HEK293 (cell line): ENCODE data around the gene VPS13C.

Experiments
- CTCF ChIA-PET: fragments of 350-600 bp; formaldehyde crosslinking; extraction: SDS; loops from one replicate; lab custom pipeline; 2021; ENCODE audit warnings: antibody characterized with exemption; lab: Yijun Ruan, JAX
- POLR2A ChIA-PET: fragments of 300-600 bp; formaldehyde crosslinking; extraction: SDS; loops from one replicate; lab custom pipeline; 2020; ENCODE audit warnings: antibody characterized with exemption, inconsistent platforms; lab: Yijun Ruan, JAX
- H3K27ac ChIP-seq: fragments of 200-500 bp; sonication (Bioruptor generic); 2 replicates; pipeline ENCODE4 v1.5.1; 2014; ENCODE audit warnings: low read depth, low read length, control low read depth, inconsistent platforms; ENCODE audit errors: extremely low read depth
- H3K36me3 ChIP-seq, 2 experiments: fragments of 200-500 bp in 1 of 2; sonication (Bioruptor generic) in 1 of 2; 1 replicate in 1 of 2; 2 replicates in 1 of 2; pipeline ENCODE4 v1.5.1; 2014 to 2017; ENCODE audit warnings: inconsistent platforms in 2 of 2, low read length in 2 of 2; ENCODE audit not compliant: control insufficient read depth in 2 of 2, insufficient read depth in 1 of 2
- H3K4me1 ChIP-seq: fragments of 200-500 bp; sonication (Bioruptor generic); 2 replicates; pipeline ENCODE4 v1.5.1; 2014; ENCODE audit warnings: mild to moderate bottlenecking, low read length, inconsistent platforms; ENCODE audit not compliant: control insufficient read depth, insufficient read depth
- H3K4me3 ChIP-seq: 2 replicates; pipeline ENCODE4 v1.5.1; 2011; ENCODE audit warnings: low read depth, mild to moderate bottlenecking, control low read depth, low read length, moderate library complexity
- H3K9me3 ChIP-seq: fragments of 200-500 bp; sonication (Bioruptor generic); 2 replicates; pipeline ENCODE4 v1.5.1; 2014; ENCODE audit warnings: low read depth, low read length, inconsistent platforms; ENCODE audit not compliant: control insufficient read depth, insufficient read depth
- FEZF1 ChIP-seq: fragments of 450-650 bp; formaldehyde crosslinking; IDR thresholded peaks from 2 replicates; pipeline ENCODE4 v1.5.1; 2016; ENCODE audit warnings: missing biosample characterization, missing genetic modification characterization
- HOXC10 ChIP-seq: sonication (generic); formaldehyde crosslinking; IDR thresholded peaks from 2 replicates; pipeline ENCODE4 v1.8.1; 2023; ENCODE audit warnings: mild to moderate bottlenecking, missing genetic modification reagents
- KLF10 ChIP-seq: fragments of 450-650 bp; IDR thresholded peaks from 2 replicates; pipeline ENCODE4 v1.5.1; 2018; ENCODE audit warnings: missing biosample characterization, mild to moderate bottlenecking, missing genetic modification characterization
- KLF7 ChIP-seq: fragments of 450-650 bp; formaldehyde crosslinking; IDR thresholded peaks from 2 replicates; pipeline ENCODE4 v1.5.1; 2016; ENCODE audit warnings: missing biosample characterization, missing genetic modification characterization, borderline replicate concordance
- MYNN ChIP-seq: fragments of 450-650 bp; formaldehyde crosslinking; IDR thresholded peaks from 2 replicates; pipeline ENCODE4 v1.5.1; 2016; ENCODE audit warnings: missing biosample characterization, missing genetic modification characterization, borderline replicate concordance
- OVOL3 ChIP-seq: fragments of 450-650 bp; formaldehyde crosslinking; IDR thresholded peaks from 2 replicates; pipeline ENCODE4 v1.5.1; 2016; ENCODE audit warnings: missing biosample characterization, missing genetic modification characterization
- ZFHX2 ChIP-seq: fragments of 450-650 bp; formaldehyde crosslinking; conservative IDR thresholded peaks from 2 replicates; pipeline ENCODE4 v1.5.1; 2016; ENCODE audit warnings: missing biosample characterization, missing genetic modification characterization
- ZFP3 ChIP-seq: fragments of 450-650 bp; formaldehyde crosslinking; IDR thresholded peaks from 2 replicates; pipeline ENCODE4 v1.5.1; 2016; ENCODE audit warnings: low read depth, missing biosample characterization, missing genetic modification characterization
- ZIC2 ChIP-seq: fragments of 450-650 bp; formaldehyde crosslinking; IDR thresholded peaks from 2 replicates; pipeline ENCODE4 v1.5.1; 2016; ENCODE audit warnings: missing biosample characterization, missing genetic modification characterization
- ZNF335 ChIP-seq: fragments of 450-650 bp; formaldehyde crosslinking; conservative IDR thresholded peaks from 2 replicates; pipeline ENCODE4 v1.5.1; 2016; ENCODE audit warnings: missing biosample characterization, missing genetic modification characterization
- ZNF394 ChIP-seq: fragments of 450-650 bp; formaldehyde crosslinking; IDR thresholded peaks from 2 replicates; pipeline ENCODE4 v1.5.1; 2016; ENCODE audit warnings: missing biosample characterization, missing genetic modification characterization, mild to moderate bottlenecking, moderate library complexity, borderline replicate concordance
- ZNF707 ChIP-seq: fragments of 450-650 bp; formaldehyde crosslinking; IDR thresholded peaks from 2 replicates; pipeline ENCODE4 v1.5.1; 2016; ENCODE audit warnings: missing biosample characterization, missing genetic modification characterization
- ZNF830 ChIP-seq: fragments of 450-650 bp; IDR thresholded peaks from 2 replicates; pipeline ENCODE4 v1.5.0; 2018; ENCODE audit warnings: missing biosample characterization, missing genetic modification characterization, low read depth, mild to moderate bottlenecking, moderate library complexity
- TF ChIP-seq, protein P1 (sequence below): fragments of 450-650 bp; formaldehyde crosslinking; IDR thresholded peaks from 2 replicates; pipeline ENCODE4 v1.5.1; 2017; ENCODE audit warnings: missing biosample characterization, missing genetic modification characterization
- TF ChIP-seq, protein P2 (sequence below): fragments of 450-650 bp; formaldehyde crosslinking; IDR thresholded peaks from 2 replicates; pipeline ENCODE4 v1.5.1; 2016; ENCODE audit warnings: missing biosample characterization, missing genetic modification characterization
- TF ChIP-seq, protein P3 (sequence below): fragments of 450-650 bp; formaldehyde crosslinking; IDR thresholded peaks from 2 replicates; pipeline ENCODE4 v1.5.1; 2016; ENCODE audit warnings: missing biosample characterization, missing genetic modification characterization
- TF ChIP-seq, protein P4 (sequence below): IDR thresholded peaks from 2 replicates; pipeline ENCODE4 v1.6.1; 2011; ENCODE audit warnings: mild to moderate bottlenecking, low read depth, low read length, borderline replicate concordance
- TF ChIP-seq, protein P5 (sequence below): fragments of 450-650 bp; formaldehyde crosslinking; IDR thresholded peaks from 2 replicates; pipeline ENCODE4 v1.5.1; 2016; ENCODE audit warnings: missing biosample characterization, missing genetic modification characterization
- TF ChIP-seq, protein P6 (sequence below): fragments of 450-650 bp; IDR thresholded peaks from 2 replicates; pipeline ENCODE4 v1.5.1; 2018; ENCODE audit warnings: missing biosample characterization, mild to moderate bottlenecking, missing genetic modification characterization
- TF ChIP-seq, protein P7 (sequence below): fragments of 450-650 bp; formaldehyde crosslinking; IDR thresholded peaks from 2 replicates; pipeline ENCODE4 v1.5.1; 2016; ENCODE audit warnings: missing biosample characterization, missing genetic modification characterization

The VPS13C gene

DNA sequence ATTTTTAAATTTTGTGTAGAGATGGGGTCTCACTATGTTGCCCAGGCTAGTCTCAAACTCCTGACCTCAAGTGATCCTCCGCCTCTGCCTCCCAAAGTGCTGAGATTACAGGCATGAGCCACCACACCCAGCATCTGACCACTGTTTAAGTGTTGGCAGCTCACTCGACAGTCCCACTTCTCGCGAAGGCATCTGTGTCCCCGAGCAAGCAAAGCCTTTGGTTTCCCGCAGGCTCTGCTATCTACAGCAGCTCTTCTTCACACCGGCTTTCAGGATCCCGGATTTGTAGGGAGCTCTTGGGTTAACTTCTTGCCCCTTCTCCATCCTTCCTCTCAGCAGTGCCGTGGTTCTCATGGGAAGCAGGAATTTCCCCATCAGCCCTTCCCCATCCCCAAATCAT lies 240.9 kb downstream of the VPS13C start (continued):
- TF ChIP-seq, protein P1, sequence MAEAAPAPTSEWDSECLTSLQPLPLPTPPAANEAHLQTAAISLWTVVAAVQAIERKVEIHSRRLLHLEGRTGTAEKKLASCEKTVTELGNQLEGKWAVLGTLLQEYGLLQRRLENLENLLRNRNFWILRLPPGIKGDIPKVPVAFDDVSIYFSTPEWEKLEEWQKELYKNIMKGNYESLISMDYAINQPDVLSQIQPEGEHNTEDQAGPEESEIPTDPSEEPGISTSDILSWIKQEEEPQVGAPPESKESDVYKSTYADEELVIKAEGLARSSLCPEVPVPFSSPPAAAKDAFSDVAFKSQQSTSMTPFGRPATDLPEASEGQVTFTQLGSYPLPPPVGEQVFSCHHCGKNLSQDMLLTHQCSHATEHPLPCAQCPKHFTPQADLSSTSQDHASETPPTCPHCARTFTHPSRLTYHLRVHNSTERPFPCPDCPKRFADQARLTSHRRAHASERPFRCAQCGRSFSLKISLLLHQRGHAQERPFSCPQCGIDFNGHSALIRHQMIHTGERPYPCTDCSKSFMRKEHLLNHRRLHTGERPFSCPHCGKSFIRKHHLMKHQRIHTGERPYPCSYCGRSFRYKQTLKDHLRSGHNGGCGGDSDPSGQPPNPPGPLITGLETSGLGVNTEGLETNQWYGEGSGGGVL (tag by site-specific recombination): no peak
- TF ChIP-seq, protein P2, sequence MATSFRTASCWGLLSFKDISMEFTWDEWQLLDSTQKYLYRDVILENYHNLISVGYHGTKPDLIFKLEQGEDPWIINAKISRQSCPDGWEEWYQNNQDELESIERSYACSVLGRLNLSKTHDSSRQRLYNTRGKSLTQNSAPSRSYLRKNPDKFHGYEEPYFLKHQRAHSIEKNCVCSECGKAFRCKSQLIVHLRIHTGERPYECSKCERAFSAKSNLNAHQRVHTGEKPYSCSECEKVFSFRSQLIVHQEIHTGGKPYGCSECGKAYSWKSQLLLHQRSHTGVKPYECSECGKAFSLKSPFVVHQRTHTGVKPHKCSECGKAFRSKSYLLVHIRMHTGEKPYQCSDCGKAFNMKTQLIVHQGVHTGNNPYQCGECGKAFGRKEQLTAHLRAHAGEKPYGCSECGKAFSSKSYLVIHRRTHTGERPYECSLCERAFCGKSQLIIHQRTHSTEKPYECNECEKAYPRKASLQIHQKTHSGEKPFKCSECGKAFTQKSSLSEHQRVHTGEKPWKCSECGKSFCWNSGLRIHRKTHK: no peak
- TF ChIP-seq, protein P3, sequence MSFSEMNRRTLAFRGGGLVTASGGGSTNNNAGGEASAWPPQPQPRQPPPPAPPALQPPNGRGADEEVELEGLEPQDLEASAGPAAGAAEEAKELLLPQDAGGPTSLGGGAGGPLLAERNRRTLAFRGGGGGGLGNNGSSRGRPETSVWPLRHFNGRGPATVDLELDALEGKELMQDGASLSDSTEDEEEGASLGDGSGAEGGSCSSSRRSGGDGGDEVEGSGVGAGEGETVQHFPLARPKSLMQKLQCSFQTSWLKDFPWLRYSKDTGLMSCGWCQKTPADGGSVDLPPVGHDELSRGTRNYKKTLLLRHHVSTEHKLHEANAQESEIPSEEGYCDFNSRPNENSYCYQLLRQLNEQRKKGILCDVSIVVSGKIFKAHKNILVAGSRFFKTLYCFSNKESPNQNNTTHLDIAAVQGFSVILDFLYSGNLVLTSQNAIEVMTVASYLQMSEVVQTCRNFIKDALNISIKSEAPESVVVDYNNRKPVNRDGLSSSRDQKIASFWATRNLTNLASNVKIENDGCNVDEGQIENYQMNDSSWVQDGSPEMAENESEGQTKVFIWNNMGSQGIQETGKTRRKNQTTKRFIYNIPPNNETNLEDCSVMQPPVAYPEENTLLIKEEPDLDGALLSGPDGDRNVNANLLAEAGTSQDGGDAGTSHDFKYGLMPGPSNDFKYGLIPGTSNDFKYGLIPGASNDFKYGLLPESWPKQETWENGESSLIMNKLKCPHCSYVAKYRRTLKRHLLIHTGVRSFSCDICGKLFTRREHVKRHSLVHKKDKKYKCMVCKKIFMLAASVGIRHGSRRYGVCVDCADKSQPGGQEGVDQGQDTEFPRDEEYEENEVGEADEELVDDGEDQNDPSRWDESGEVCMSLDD (tag by site-specific recombination): no peak
- no peak for TF ChIP-seq ZNF830
- TF ChIP-seq, protein P4, sequence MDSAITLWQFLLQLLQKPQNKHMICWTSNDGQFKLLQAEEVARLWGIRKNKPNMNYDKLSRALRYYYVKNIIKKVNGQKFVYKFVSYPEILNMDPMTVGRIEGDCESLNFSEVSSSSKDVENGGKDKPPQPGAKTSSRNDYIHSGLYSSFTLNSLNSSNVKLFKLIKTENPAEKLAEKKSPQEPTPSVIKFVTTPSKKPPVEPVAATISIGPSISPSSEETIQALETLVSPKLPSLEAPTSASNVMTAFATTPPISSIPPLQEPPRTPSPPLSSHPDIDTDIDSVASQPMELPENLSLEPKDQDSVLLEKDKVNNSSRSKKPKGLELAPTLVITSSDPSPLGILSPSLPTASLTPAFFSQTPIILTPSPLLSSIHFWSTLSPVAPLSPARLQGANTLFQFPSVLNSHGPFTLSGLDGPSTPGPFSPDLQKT: no peak
- no peak for TF ChIP-seq HOXC10 (CRISPR knock-in tag)
- no peak for TF ChIP-seq ZFP3
- TF ChIP-seq ZNF707 (tag by site-specific recombination): no peak

DNA sequence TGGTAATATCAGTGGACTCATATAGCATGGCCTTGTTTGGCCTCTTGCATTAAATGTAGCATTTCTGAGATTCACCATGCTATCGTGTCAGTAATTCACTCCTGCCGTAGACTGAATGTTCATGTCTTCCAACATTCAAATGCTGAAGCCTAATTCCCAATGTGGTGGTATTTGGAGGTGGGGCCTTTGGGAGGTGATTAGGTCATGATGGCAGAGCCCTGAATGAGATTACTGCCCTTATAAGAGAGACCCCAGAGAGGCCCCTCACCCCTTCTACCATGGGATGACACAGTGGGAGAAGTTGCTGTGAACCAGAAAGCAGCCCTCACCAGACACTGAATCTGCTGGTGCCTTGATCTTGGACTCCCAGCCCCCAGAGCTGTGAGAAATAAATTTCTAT lies 241.4 kb downstream of the VPS13C start:
- TF ChIP-seq, protein P5, sequence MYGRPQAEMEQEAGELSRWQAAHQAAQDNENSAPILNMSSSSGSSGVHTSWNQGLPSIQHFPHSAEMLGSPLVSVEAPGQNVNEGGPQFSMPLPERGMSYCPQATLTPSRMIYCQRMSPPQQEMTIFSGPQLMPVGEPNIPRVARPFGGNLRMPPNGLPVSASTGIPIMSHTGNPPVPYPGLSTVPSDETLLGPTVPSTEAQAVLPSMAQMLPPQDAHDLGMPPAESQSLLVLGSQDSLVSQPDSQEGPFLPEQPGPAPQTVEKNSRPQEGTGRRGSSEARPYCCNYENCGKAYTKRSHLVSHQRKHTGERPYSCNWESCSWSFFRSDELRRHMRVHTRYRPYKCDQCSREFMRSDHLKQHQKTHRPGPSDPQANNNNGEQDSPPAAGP: no peak
- TF ChIP-seq ZIC2 (no peak), ZNF394 (tag by site-specific recombination) (no peak)
- no peak overlapping the region for H3K4me3 ChIP-seq
- no peaks in the 10 kb centered on the region for H3K4me1 ChIP-seq
- no peak overlapping the region for H3K27ac ChIP-seq
- no peaks in the 10 kb centered on the region for H3K36me3 ChIP-seq
- no peaks in the 10 kb centered on the region for H3K9me3 ChIP-seq
- ChIA-PET CTCF (no interaction called here), POLR2A (no interaction called here)

DNA sequence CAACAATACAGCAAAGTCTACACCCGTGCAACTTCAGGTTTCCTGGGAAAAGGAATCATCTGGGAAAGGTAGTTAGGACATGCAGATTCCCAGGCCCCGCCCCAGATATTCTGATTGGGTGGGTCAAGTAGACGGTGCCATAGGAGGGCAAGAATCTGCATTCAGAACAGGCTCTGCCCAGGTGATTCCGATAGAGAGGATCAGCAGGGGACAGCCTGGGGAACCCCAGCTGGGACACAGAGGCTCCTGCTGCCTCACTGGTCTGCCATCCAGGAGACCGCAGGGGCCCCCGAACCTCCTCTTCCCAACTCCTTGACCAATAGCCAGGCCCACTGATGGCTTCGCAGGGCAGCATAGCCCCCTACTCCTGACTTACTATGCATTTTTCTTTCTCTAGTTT lies 243.4 kb downstream of the VPS13C start:
- Histone ChIP-seq H3K4me1 (no peaks in the 10 kb centered on the region), H3K27ac (no peak overlapping the region), H3K4me3 (no peak overlapping the region), H3K36me3 (no peaks in the 10 kb centered on the region), H3K9me3 (no peaks in the 10 kb centered on the region)
- ChIA-PET POLR2A (no interaction called here), CTCF (no interaction called here)
- TF ChIP-seq KLF10 (tag by site-specific recombination) (no peak), ZFHX2 (tag by site-specific recombination) (no peak), ZNF335 (tag by site-specific recombination) (no peak), KLF7 (no peak), ZIC2 (no peak), OVOL3 (tag by site-specific recombination) (no peak), FEZF1 (tag by site-specific recombination) (no peak), MYNN (no peak), ZNF707 (tag by site-specific recombination) (no peak)
- TF ChIP-seq, protein P6, sequence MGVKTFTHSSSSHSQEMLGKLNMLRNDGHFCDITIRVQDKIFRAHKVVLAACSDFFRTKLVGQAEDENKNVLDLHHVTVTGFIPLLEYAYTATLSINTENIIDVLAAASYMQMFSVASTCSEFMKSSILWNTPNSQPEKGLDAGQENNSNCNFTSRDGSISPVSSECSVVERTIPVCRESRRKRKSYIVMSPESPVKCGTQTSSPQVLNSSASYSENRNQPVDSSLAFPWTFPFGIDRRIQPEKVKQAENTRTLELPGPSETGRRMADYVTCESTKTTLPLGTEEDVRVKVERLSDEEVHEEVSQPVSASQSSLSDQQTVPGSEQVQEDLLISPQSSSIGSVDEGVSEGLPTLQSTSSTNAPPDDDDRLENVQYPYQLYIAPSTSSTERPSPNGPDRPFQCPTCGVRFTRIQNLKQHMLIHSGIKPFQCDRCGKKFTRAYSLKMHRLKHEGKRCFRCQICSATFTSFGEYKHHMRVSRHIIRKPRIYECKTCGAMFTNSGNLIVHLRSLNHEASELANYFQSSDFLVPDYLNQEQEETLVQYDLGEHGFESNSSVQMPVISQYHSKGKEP: no peak
- TF ChIP-seq, protein P7, sequence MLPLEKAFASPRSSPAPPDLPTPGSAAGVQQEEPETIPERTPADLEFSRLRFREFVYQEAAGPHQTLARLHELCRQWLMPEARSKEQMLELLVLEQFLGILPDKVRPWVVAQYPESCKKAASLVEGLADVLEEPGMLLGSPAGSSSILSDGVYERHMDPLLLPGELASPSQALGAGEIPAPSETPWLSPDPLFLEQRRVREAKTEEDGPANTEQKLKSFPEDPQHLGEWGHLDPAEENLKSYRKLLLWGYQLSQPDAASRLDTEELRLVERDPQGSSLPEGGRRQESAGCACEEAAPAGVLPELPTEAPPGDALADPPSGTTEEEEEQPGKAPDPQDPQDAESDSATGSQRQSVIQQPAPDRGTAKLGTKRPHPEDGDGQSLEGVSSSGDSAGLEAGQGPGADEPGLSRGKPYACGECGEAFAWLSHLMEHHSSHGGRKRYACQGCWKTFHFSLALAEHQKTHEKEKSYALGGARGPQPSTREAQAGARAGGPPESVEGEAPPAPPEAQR (tag by site-specific recombination): no peak
